ENCODE data around the gene SFTPD. TPM values are rescaled to one million over a fixed set of nuclear protein-coding genes. Genes with fewer than 3 reads are reported as not detected.
"Not testable (repeated sequence)": the region's sequence is repeated elsewhere in the genome, so short reads cannot be mapped to it uniquely, and the experiment has no call there.

Gene SFTPD
- total RNA-seq, 3 donors from 2014 or later, result 0.35 TPM; not detected in 2

DNA sequence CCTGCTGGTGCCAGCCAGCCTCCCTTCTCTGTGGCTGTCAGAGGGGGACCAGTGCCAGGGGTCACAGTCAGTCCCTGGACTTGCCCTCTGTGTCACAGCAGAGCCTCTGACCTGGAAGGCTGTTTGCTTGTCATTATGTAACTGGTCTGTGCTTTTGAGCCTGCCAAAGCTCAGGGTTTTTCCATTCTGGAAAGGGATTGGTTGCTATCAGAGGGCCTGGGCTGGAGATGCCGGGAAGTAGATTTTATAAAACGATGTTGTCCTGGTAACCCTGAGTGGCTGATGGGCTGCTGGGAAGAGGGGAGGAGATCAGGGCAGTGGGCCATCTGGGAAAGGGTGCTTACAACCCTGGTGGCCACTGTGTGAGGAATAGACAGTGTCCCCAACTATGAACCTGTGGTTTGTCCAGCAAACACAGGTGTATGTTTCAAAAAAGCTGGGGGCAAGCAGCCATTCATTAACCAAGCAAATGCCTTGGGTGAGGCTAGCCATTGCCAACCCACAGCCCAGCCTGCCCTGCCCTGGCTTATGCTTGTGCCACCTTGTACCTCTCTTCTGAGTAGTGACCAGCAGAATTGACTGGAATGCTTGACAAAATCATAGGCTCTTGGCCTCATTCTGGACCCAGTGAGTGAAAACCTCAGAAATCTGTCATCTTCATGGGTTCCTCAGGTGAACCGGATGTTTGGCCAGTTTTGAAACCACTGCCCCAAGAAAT, 21.6 kb downstream of the SFTPD start:
- Histone ChIP-seq H3K36me3 (ENCODE audit: low read depth) (no peaks in the 10 kb centered on the region), H3K4me1 (ENCODE audit: low read depth) (no peaks in the 10 kb centered on the region), H3K4me3 (no peak overlapping the region), H3K9me3 (no peaks in the 10 kb centered on the region)
- intact Hi-C loops (cut with DNase I, micrococcal nuclease), result no loop called here
- DNase-seq (no peak), ATAC-seq (no peak)
- TF ChIP-seq, protein P1, sequence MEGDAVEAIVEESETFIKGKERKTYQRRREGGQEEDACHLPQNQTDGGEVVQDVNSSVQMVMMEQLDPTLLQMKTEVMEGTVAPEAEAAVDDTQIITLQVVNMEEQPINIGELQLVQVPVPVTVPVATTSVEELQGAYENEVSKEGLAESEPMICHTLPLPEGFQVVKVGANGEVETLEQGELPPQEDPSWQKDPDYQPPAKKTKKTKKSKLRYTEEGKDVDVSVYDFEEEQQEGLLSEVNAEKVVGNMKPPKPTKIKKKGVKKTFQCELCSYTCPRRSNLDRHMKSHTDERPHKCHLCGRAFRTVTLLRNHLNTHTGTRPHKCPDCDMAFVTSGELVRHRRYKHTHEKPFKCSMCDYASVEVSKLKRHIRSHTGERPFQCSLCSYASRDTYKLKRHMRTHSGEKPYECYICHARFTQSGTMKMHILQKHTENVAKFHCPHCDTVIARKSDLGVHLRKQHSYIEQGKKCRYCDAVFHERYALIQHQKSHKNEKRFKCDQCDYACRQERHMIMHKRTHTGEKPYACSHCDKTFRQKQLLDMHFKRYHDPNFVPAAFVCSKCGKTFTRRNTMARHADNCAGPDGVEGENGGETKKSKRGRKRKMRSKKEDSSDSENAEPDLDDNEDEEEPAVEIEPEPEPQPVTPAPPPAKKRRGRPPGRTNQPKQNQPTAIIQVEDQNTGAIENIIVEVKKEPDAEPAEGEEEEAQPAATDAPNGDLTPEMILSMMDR (IDR thresholded peaks at IDR 0.05), result no peak

DNA sequence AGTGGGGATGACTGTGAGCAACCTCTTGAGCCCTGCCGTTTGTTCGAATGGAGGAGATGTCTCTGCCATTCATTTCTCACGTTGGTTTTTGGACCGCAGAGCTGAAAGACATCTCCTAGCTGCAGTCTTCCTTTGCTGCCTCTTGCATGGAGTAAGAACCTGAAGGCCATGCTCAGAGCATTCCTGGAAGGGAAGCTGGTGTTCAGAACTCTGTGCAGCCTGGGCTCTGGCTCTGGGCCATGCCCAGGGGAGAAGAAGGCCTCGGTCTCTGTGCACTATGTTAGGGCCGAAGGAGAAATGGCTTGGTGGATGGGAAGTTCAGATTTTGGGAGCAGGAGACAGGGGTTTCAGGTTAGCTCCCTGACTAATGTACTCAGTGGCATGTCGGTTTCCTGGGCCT, 22.9 kb downstream of the SFTPD start:
- H3K36me3 ChIP-seq (ENCODE audit: low read depth), result no peaks in the 10 kb centered on the region
- intact Hi-C loops (cut with DNase I, micrococcal nuclease), result no loop called here
- no peak for DNase-seq
- TF ChIP-seq, protein P1 (IDR thresholded peaks at IDR 0.05), result no peak
- ATAC-seq, result no peak
- H3K9me3 ChIP-seq, result no peaks in the 10 kb centered on the region
- H3K4me1 ChIP-seq (ENCODE audit: low read depth), result no peaks in the 10 kb centered on the region
- H3K4me3 ChIP-seq, result no peak overlapping the region

DNA sequence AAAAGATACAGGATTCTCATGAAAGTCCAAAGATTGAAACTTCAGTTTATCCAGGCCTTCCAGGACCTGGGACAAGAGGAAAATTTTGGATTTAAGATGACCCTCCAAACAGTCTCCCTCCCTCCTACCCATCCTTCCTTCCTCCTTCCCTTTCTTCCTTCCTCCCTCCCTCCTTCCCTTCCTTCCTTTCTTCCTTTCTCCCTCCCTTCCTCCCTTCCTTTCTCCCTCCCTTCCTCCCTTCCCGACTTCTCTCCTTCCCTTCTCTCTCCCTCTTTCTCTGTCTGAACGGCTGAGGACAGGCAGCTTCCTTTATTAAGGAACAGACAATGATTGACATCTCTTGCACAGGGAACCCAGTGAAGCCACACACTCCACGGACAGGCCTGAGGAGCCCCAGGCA, 23.3 kb downstream of the SFTPD start:
- DNase-seq, result no peak

DNA sequence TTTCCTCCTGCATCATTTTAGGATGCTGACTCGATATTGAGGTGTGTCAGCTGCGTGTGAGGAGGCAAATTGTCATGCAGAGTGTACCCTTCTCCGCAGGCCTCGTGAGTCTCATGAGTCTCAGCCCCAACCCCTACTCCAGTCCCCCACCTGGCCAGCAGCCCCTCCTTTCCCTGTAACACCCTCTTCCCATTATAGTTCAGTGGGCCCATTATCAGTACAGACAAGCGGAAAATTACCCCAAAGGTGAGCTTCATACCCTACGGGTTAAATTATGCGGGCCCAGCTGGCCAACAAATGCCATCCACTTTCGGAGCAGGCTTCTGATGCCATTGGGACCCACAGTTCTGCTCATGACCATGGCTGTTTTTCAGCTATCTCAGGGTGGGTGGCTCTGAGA, 25.2 kb downstream of the SFTPD start:
- DNase-seq (no peak), ATAC-seq (no peak)
- Histone ChIP-seq H3K9me3 (no peaks in the 10 kb centered on the region), H3K36me3 (ENCODE audit: low read depth) (no peaks in the 10 kb centered on the region), H3K4me1 (ENCODE audit: low read depth) (no peaks in the 10 kb centered on the region), H3K4me3 (no peak overlapping the region)
- intact Hi-C loops (cut with DNase I, micrococcal nuclease), result no loop called here
- TF ChIP-seq, protein P1 (IDR thresholded peaks at IDR 0.05), result no peak

More for the DNA sequence above, 23.3 kb downstream of the SFTPD start:
- H3K4me3 ChIP-seq, result no peak overlapping the region
- no peaks in the 10 kb centered on the region for H3K36me3 ChIP-seq (ENCODE audit: low read depth)
- no peak for ATAC-seq
- TF ChIP-seq, protein P1 (IDR thresholded peaks at IDR 0.05), result no peak
- intact Hi-C loops (cut with DNase I, micrococcal nuclease), result no loop called here
- no peaks in the 10 kb centered on the region for H3K9me3 ChIP-seq
- no peaks in the 10 kb centered on the region for H3K4me1 ChIP-seq (ENCODE audit: low read depth)

DNA sequence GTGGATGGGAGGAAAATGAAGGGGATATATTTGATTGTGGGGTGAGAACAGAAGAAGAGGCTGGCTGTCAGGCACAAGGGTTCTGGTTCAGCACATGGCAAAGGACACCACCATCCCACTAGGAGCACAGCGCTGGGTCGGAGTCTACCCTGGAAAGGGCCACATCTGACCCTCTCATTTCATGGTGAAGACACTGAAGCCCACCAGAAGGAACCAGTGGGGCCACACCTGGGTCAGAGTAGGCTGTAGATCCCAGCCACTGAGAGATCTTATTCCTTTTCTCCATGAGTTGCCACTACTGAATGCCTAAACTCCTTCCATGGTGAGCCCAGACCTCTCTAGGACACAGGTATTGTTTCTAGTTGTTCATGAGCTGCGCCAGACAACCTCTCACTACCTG, 25.8 kb downstream of the SFTPD start:
- H3K4me1 ChIP-seq (ENCODE audit: low read depth), result no peaks in the 10 kb centered on the region
- no peaks in the 10 kb centered on the region for H3K9me3 ChIP-seq
- ATAC-seq, result no peak
- intact Hi-C loops (cut with DNase I, micrococcal nuclease), result no loop called here
- no peak overlapping the region for H3K4me3 ChIP-seq
- H3K36me3 ChIP-seq (ENCODE audit: low read depth), result no peaks in the 10 kb centered on the region
- no peak for DNase-seq
- TF ChIP-seq, protein P1 (IDR thresholded peaks at IDR 0.05), result no peak

DNA sequence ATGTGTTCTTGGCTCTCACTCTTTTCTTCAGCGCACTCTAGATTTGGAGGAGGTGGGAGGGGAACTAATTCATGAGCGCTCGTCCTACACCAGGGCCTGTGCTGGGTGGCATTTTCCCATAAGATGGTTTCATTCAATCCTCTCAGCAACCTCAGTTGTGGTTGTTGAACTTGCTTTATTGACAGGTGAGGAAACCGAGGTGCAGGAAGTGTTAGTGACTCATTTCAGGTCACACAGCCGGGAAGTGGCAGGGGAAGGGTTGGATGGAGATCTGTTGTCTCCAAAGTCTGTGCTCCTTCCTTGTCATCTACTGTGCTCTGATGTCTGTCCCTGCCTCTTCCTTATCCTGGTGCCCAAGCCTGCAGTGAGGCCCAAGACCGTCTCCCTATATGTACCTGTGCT, 26.9 kb downstream of the SFTPD start:
- peak; percentile 17 for ATAC-seq
- H3K4me3 ChIP-seq; intact Hi-C loops (cut with DNase I, micrococcal nuclease): not testable (repeated sequence)

DNA sequence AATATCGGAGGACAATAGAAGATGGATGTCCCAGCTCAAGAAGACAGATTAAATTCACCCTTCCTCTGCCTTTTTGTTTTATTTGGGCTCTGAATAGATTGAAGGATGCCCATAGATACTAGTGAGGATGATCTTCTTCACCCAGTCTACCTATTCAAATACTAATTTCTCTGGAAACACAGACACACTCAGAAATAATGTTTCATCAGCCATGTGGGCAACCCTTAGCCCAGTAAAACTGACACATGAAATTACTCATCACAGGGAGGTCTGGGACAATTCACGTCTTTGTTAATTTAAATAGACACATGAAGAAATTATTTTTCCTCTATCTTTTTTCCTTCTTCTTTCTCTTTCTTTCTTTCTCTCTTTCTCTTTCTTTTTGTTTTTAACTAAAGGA, 33.1 kb downstream of the SFTPD start:
- intact Hi-C loops (cut with DNase I, micrococcal nuclease); H3K4me3 ChIP-seq; H3K4me1 ChIP-seq (ENCODE audit: low read depth); ATAC-seq; H3K9me3 ChIP-seq; H3K36me3 ChIP-seq (ENCODE audit: low read depth); DNase-seq: not testable (repeated sequence)

More for the DNA sequence above, 26.9 kb downstream of the SFTPD start:
- DNase-seq; H3K9me3 ChIP-seq; H3K4me1 ChIP-seq (ENCODE audit: low read depth); H3K36me3 ChIP-seq (ENCODE audit: low read depth): not testable (repeated sequence)

DNA sequence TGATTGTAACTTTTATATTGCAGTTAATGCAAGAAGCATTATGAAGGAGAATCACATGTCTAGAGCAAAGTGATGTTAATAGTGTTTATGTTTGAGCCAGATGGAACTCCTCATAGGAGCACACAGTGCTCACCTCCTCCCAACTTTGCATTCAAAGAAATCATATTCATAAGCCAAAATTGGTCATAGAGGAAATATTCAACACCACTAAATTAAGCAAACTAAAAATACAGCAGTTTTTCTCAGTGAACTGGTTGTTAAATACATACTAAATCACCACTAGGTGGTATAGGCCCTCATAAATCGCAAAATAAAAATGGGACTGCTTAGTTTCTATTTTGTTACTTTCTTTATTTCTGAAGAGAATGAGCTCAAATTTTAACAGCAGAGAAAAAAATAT, 34.4 kb downstream of the SFTPD start:
- intact Hi-C loops (cut with DNase I, micrococcal nuclease); H3K36me3 ChIP-seq (ENCODE audit: low read depth); H3K4me3 ChIP-seq; H3K9me3 ChIP-seq; H3K4me1 ChIP-seq (ENCODE audit: low read depth); ATAC-seq; DNase-seq: not testable (repeated sequence)

Measured in mucosa of descending colon (tissue), 3 donors.